NOMO-1 treated with dmso at 0.1 percent for 144 hours (cell line): ENCODE results near the gene SKA3.
"Not testable (repeated sequence)": the region's sequence is repeated elsewhere in the genome, so short reads cannot be mapped to it uniquely, and the experiment has no call there.

Source experiments
- DNase-seq: peaks from one replicate; lab custom pipeline; 2025; ENCODE audit not compliant: unreplicated experiment; lab: John Stamatoyannopoulos, UW

Gene SKA3

DNA sequence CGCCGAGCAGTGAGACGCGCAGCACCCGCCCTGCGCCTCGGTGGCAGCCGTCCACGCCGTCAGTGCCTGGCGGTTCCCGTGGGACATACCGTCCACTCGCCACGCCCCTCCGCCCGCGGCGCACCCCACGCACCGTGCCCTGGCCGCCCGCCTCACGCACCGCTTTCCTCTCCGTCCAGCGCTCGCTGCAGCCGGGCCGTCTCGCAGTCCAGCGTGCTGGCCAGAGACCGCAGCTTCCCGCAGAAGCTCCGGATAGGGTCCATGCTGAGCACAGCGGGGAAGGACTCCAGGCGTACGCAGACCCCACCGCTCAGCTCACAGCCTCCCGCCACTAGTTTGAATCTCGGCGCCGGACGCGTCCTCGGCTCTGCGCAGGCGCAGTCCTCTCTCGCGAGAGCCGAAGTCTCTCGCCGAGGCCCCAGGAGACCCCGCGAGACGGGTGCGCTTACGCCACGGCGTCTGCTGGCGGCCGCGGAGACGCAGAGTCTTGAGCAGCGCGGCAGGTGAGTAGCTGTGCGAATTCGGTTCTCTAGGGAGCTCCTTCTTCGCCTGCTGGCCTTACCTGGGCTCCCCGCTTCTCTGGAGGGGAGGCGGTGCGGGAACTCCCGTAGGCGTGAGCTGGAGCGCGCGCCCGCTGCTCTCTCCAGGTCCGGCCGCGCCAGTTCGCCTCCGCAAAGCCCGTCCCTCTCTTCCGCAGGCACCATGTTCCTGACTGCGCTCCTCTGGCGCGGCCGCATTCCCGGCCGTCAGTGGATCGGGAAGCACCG, at the start of gene SKA3, which contains the start of gene MRPL57:
TSS of gene SKA3 (minus strand) at position 338 of the 767 bp plus-strand sequence. CDS start at position 263, 75 bp downstream.
TSS of gene MRPL57 (plus strand) at position 444 of the 767 bp plus-strand sequence. CDS start at position 703, 259 bp downstream.
- DNase-seq, result peak; percentile 96

DNA sequence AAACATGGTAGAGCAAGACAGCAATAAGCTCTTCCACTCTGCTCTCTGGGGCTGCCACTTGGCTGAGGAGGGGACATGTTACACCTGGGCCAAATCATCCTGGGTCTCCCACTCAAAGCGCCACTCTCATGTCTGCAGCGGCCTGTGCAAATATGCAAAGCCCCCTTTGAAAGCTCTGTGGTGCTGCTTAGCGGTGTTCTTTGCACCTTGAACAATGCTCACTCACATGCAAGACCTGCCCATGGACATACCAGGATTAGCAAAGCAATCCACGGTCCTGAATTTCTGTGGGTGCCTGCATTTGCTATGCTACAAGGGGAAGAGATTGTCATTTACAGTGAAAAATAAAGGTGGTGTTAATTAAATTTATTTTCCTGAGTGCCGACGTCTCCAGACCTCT, 48.7 kb upstream of the SKA3 start:
- DNase-seq, result no peak

DNA sequence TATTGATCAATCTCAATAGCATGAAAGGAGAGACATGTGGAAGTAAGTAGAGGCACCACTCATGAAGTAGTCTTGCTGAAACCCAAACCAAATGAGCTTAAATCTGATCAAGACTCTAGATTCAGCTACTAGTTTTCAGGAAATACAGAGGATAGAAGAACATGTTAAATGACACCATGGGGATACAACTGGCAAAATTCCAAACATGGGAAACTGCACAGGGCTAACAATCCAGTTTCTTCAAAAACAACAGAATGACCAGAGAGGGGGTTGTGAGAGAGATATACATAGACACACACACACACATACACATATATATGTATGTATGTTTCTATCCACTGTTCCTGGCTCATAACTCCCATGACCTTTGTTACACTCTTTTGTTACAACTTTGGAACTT, 44.9 kb upstream of the SKA3 start:
- no peak for DNase-seq

DNA sequence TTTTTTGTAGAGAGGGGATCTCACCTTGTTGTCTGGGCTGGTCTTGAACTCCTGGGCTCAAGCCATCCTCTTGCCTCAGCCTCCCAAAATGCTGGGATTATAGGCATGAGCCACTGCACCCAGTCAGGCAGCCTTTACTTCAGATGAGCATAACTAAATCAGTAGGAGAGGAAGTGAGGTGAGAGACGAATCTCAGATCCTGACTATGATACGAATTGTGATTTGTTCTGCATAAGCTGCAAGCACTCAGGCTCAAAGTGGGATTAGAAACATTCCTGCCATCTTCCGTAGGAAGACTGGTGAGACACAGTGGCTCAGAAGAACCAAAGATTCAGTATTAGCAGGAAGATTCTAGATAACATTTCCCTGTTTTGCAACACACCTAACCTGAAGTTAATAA, 43.4 kb upstream of the SKA3 start:
- not testable (repeated sequence) for DNase-seq

DNA sequence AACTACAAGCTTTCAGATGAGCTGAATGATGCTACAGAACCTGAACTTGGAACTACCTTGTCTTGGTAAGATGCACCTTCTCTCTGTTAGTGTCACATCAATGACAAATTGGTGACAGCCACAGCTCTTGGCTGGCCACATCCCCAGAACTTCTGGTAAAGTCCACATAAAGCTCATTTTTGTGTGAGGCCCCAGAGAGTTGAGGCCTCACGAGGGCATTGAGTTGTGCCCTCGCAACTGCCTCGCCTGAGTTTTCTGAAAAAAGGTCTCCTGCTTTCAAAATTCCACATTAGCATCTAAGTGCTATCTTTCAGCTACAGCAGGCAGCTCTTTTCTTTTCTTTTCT, 42.7 kb upstream of the SKA3 start:
- DNase-seq, result no peak

DNA sequence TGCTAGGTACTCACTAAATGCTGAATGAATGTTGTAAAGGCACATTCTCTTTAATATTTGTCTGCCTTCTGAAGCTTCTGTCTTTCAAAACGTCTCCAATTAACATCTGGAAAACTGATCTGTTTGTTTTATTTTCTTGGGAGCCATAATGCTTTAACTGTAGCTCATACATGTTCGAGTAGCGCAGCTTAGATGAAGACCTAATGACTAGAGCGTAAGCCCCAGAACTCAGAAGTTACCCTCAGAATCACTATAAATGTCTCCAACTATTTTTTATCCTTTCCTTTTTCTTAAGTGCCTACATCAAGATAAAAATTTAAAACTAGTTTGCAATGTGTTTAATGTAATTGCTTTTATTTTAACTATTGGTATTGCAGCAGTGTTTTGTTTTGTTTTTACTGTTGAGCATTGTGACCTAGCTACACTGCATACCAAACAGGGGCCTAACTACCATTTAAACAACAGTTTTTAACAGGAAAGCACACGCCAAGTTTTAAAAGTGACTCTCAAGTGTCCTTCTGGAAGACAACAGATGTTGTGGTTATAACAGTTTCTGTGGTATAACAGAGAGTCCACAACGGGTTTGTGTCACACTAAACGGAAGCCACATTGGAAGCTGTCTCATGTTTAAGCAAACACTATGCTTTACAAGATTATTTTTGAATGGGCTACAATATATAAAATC, 42.1 kb upstream of the SKA3 start:
- no peak for DNase-seq

DNA sequence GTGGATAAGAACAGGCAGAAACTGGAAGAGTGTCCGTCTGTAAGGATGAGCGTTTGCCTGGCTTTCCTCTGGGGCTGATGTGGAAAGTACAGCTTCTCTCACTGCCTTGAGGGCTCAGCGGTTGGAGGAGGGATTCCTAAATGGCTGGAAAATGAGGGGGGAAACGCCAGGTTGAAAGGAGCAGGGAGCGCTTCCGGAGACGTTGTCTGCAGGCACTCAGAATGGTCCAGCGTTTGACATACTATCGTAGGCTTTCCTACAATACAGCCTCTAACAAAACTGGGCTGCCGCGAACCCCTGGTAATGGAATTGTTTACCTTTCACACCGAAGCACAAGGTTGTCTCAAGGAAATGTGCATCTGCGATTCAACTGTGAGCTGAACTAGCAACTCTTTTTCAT, 40.0 kb upstream of the SKA3 start:
- no peak for DNase-seq

DNA sequence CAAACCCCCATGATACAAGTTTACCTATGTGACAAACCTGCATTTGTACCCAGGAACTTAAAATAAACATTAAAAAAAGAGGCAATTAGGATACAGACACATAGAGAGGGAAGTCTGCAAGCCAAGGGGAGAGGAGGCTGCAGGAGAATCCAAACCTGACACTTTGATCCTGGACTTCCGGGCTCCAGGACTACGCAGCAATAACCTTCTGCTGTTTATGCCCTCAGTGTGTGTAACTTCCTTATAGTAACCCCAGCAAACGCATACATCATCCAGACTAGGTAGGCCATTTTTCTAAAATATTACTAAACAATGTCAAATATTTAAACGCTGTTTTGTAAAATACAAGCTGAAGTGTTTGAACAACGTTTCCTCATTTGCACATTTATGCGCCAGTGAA, 39.1 kb upstream of the SKA3 start:
- DNase-seq, result not testable (repeated sequence)

DNA sequence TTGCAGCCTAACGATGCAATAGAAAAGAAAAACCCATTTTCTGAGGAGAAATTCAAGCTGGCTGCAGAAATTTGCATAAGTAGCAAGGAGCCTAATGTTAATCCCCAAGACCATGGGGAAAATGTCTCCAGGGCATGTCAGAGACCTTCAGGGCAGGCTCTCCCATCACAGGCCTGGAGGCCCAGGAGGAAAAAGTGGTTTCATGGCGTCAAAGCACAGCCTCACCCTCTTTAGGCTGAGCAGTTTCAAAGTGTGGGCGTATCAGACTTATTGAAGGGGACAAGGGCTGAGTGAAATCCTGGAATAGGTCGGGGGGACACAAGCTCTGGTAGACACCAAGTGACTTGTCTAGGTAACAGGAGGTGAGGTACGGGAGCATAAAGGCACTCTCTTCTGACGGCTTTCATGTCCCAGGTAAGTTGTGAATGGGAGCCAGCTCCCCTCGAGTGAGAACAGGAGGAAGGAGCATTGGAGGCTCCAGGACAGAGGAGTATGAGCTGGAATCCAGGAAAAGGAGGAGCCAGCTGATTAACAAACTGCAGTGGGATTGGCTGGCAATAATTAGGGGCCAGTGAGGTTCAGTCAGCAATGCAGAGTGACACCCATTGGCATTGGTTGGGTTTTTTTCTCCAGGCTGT, 35.9 kb upstream of the SKA3 start:
- DNase-seq, result no peak

DNA sequence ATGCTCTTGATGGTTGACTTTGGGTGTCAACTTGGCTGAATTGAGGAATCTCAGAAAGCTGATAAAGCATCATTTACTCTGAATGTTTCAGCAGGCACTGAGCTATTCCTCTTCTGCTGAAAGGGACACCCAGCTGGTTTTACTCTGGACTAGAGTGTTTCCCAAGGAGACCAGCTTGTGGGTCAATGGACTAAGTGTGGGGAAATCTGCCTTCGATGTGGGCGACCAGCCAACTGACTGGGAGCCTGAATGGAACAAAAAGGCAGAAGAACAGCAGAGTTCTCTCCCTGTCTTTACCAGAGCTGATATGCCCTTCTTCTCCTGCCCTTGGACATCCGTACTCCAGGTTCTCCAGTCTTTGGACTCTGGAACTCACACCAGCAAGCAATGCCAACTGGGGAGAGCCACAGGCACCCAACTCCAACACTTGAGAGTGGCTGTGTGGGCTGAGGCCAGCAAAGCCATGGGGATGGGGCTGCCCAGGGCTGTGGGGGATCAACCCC, 32.4 kb upstream of the SKA3 start:
- DNase-seq, result no peak

DNA sequence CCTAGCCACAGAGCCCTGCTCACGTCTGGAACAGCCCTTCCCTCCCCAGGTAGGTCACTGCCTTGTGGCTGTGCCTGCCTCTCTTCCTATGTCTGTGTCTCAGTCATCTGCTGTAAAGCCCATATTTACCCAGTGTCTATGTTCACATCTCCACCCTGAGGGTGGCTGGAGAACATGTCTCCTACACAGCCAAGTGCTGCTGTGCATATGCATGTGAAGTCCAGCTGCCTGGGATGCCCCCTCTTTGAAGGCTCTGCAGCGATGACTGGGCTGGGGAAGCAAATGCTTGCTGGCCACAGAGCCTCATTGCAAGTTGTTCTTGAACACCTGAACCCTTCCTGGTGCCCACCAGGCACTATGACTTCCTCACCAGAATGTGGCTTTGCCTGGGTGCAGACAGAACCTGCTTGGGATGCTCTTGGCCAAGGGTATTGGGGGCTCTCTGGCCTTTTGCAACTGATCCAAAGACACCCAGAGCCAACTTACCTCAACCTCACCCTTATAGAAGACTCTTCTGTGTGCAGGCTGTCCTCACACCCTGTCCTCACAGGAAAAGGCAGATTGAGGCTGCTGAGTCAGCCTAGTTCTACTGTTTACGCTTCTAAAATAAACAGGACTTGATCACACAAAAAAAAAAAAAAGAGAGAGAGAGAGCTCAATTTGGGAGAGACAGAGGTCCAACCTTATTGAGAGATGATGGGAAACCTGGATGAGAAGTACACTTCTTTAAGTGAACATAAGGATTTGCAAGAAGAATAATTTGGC, 26.6 kb upstream of the SKA3 start:
- DNase-seq, result no peak

DNA sequence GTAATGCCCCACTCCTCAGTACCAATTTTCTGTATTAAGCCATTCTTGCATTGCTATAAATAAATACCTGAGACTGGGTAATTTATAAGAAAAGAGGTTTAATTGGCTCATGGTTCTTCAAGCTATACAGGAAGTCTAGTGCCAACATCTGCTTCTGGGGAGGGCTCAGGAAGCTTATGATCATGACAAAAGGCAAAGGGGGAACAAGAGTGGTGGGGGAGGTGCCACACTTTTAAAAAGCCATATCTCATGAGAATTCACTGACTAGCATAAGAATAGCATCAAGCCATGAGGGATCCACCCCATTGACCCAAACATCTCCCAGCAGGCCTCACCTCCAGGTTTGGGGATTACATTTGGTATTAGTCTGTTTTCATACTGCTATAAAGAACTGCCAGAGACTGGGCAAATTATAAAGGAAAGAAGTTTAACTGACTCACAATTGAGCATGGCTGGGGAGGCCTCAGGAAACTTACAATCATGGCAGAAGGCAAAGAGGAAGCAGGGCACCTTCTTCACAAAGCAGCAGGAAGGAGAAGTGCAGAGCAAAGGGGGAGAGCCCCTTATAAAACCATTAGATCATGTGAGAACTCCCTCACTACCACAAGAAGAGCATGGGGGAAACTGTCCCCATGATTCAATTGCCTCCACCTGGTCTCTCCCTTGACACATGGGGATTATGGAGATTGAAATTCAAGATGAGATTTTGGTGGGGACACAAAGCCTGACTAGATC, 25.3 kb upstream of the SKA3 start:
- not testable (repeated sequence) for DNase-seq

DNA sequence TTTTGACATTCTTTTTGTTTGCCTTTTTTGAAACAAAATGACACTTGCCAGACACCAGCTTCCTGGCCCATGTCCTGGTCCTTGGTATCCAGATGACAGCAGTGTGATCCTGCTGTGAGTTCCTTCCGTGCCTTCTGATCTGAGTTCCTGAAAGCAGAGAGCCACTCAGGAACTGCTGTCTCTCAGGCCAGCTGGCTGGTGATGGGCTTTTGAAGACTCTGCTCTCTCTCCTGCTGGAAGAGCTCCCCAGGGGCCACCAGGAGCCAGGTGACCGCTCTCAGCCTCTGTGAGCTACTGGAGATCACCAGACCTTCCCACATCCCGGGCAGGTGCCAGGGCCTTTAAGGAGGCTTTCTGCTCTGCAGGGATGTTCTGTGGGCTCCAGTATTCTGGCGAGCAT, 22.0 kb upstream of the SKA3 start:
- not testable (repeated sequence) for DNase-seq

DNA sequence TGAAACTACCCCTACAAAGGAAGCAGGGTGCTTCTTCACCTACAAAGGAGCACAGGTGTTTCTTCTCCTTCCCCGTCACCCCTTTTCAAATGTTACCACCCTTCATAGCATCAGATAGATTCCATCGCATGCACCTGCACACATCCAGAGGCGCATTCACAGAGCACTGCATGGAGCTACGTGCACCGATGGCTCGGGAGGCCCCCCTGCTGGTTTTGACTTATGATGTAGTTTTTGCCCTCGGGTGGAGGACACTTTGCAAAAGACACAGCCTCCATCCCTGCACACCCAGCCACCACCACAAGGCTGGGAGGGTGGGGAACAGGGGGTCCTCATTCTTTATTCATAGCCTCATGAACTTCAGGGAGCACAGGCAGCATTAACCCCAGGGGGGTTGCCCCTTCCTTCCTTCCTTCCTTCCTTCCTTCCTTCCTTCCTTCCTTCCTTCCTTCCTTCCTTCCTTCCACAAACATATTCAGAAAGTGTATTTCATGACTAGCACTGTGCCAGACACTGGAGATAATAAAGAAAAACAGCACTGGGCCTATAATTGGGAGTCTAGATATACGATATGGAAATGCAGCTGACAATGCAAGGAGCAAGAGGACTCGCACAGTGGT, 21.4 kb upstream of the SKA3 start:
- not testable (repeated sequence) for DNase-seq

DNA sequence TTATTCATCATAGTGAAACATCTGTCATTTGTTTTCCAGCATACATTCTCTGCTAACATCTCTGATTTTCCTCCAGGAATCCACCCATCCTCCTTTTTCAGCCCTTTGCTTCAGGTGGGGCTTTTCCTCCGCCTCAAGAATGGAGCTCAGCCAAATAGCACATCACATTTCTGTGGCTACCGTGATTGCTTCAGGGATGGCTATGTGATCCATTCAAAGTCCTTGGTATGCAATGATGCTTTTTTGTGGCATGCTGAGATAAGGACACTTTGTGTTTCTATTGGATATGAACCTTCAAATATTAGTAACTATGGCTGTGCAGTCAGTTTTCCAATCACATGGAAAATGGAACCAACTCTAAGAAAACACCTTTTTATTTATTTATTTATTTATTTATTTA, 18.4 kb upstream of the SKA3 start:
- not testable (repeated sequence) for DNase-seq

DNA sequence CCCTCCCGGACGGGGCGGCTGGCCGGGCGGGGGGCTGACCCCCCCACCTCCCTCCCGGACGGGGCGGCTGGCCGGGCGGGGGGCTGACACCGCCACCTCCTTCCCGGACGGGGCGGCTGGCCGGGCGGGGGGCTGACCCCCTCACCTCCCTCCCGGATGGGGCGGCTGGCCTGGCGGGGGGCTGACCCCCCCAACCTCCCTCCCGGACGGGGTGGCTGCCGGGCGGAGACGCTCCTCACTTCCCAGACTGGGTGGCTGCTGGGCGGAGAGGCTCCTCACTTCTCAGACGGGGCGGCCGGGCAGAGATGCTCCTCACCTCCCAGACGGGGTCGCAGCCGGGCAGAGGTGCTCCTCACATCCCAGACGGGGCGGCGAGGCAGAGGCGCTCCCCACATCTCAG, 10.1 kb upstream of the SKA3 start:
- not testable (repeated sequence) for DNase-seq

DNA sequence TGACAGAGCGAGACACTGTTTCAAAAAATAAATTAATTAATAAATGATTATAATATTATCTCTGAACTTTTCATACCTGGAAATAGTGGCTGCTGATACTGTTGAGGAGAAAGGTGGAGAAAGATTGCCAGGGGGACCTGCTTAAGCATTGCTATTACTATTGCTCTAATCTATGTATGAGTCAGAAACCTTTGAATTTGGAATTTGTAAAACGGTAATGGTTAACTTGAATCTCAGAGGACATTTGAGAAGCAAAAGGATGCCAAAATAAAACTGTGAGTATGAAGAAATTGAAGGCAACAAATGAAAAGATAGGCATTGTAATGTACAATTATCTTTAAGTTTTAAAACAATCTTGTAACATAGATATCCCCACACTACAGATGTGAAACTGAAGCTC, 5.3 kb upstream of the SKA3 start:
- no peak for DNase-seq

DNA sequence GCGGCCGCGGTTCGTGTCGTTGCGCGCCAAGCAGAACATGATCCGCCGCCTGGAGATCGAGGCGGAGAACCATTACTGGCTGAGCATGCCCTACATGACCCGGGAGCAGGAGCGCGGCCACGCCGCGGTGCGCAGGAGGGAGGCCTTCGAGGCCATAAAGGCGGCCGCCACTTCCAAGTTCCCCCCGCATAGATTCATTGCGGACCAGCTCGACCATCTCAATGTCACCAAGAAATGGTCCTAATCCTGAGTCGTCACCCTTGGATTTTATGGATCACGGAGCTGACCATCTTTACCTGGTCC, 581 bp upstream of the SKA3 start:
- DNase-seq, result no peak

DNA sequence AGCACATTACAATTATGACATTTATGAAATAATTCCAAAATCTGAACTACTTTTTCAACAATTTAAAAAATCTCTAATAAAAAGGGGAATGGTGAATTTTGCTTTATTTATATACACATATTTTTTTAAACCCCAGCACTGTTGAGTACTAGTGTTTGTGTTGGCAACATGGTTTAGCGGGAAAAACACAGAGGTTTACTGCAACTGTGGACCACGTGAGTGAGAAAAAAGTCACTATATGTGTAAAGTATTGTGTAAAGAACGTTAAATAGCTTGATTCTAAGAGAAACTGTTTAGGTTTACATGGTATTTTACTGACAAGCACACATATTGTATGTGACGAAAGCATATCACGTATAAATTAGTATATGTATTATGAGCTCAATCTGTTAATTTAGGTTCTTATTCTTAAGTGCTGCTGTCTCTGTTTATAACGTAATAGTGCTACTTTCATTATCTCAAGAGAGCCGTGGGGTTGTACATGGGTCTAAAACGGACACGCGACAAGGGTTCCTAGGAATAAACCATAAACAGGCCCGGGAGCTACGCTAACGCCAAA, 617 bp downstream of the SKA3 start:
- DNase-seq, result no peak

DNA sequence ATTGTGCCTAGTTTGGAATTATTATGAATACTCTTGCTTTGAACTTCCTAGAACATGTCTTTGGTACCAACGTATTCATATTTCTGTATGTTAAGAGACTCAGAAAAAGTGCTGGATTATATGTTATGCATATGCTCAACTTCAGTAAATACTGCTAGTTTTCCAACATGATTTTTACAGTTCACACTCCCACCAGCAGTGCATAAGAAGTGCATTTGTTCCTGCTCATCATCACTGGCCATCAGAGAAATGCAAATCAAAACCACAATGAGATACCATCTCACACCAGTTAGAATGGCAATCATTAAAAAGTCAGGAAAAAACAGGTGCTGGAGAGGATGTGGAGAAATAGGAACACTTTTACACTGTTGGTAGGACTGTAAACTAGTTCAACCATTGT, 2.6 kb downstream of the SKA3 start:
- not testable (repeated sequence) for DNase-seq
